Stomach (tissue), 9 donors: Measurements from ENCODE around the gene SLC25A45. TPM values are rescaled to one million over a fixed set of nuclear protein-coding genes. Genes with fewer than 3 reads are reported as not detected.

Experiments
- DNase-seq, 2 donors: peaks; one replicate each; pipeline versions ENCODE4 v3.0.0 to v3.0.0-alpha.2; 2013 to 2019
- H3K27ac ChIP-seq, 5 donors: fragments of 200-600 bp in 4 of 5; sonication (generic) in 4 of 5; one replicate each; pipeline ENCODE4 v1.5.1; 2013 to 2019; ENCODE audit warnings: mild to moderate bottlenecking in 1 of 5, moderate library complexity in 1 of 5
- H3K27me3 ChIP-seq, 3 donors: fragments of 200-600 bp; sonication (generic); one replicate each; pipeline ENCODE4 v1.5.1; 2017 to 2019; ENCODE audit warnings: mixed run types in 1 of 3
- H3K36me3 ChIP-seq, 4 donors: fragments of 200-600 bp; sonication (generic); 1 replicate in 3 of 4; 2 replicates in 1 of 4; pipeline ENCODE4 v1.5.1; 2016 to 2019
- H3K4me1 ChIP-seq, 4 donors: fragments of 200-600 bp; sonication (generic); one replicate each; pipeline ENCODE4 v1.5.1; 2016 to 2019
- H3K4me3 ChIP-seq, 4 donors: fragments of 200-600 bp; sonication (generic) in 3 of 4; one replicate each; pipeline ENCODE4 v1.5.1; 2016 to 2019; ENCODE audit warnings: mild to moderate bottlenecking in 1 of 4
- H3K9me3 ChIP-seq, 4 donors: fragments of 200-600 bp; sonication (generic); one replicate each; pipeline ENCODE4 v1.5.1; 2016 to 2019
- CTCF ChIP-seq, 7 experiments: fragments of 450-650 bp in 4 of 7; fragments of 200-600 bp in 3 of 7; sonication (generic) in 3 of 7; IDR thresholded peaks; one replicate each; pipeline ENCODE4 v1.5.1; 2016 to 2019; ENCODE audit warnings: antibody characterized with exemption in 7 of 7, control low read depth in 2 of 7, mild to moderate bottlenecking in 1 of 7
- EP300 ChIP-seq: sonication (generic); formaldehyde crosslinking; IDR thresholded peaks from one replicate; pipeline ENCODE4 v1.6.1; 2017; ENCODE audit warnings: antibody characterized with exemption
- POLR2A ChIP-seq, 4 donors: fragments of 450-650 bp; IDR thresholded peaks; one replicate each; pipeline ENCODE4 v1.6.1; 2016; ENCODE audit warnings: antibody characterized with exemption in 4 of 4, control low read depth in 2 of 4, mild to moderate bottlenecking in 1 of 4, moderate library complexity in 1 of 4
- POLR2AphosphoS5 ChIP-seq, 3 donors: sonication (generic); formaldehyde crosslinking; IDR thresholded peaks; one replicate each; pipeline ENCODE4 v1.6.1; 2016; ENCODE audit warnings: antibody characterized with exemption in 3 of 3
- WGBS, 5 donors: extraction: QIAGEN DNeasy Blood & Tissue Kit in 3 of 5; methylation state at CpG; one replicate each; pipeline versions ENCODE4 v1.1.5 to v1.1.7; 2013 to 2018; 5-methylcytosine and 5-hydroxymethylcytosine counted together
- intact Hi-C: fragments of 100-400 bp; cut with DNase I; formaldehyde crosslinking; loops from one replicate; pipeline ENCODE4 v1.15.1; 2023; ENCODE audit warnings: low total_unique reads
- polyA plus RNA-seq, 3 donors: library from polyadenylated mRNA; stranded (reverse); fragments of 200-250 nt; gene quantifications; one replicate each; pipeline ENCODE4 v1.2.3, GENCODE V29; 2013
- total RNA-seq, 5 donors: library from RNA; depleted of rRNA; stranded (reverse); fragments of >200 nt; gene quantifications; one replicate each; pipeline versions ENCODE4 v1.1.0 to v1.2.3, GENCODE V29; 2014 to 2016
- donor health status: healthy with polysubstance abuse.
- donor health status: Bipolar disorder and iron deficiency.
- donor health status: healthy.

The SLC25A45 gene
- total and polyA plus RNA-seq, 8 donors, result 1.2 to 101 (median 2.7) TPM

- H3K27me3 ChIP-seq, result no peaks in the 10 kb centered on the region
Measured at GRCh38 chr11:65327021-65327420, 55.4 kb downstream of the SLC25A45 start.

GRCh38 chr11:65325435-65325834, 57.0 kb downstream of the SLC25A45 start:
- Histone ChIP-seq H3K36me3 (peaks cover 20 to 29% (median 24%) of the 10 kb centered on the region in 4 donors), H3K27ac (no peak overlapping the region), H3K4me3 (no peak overlapping the region), H3K9me3 (no peaks in the 10 kb centered on the region), H3K27me3 (no peaks in the 10 kb centered on the region), H3K4me1 (peaks cover 11 to 34% (median 21%) of the 10 kb centered on the region in 4 donors)
- TF ChIP-seq CTCF (IDR thresholded peaks at IDR 0.05), result no peak
- no peak for TF ChIP-seq POLR2AphosphoS5 (IDR thresholded peaks at IDR 0.05)
- TF ChIP-seq POLR2A (IDR thresholded peaks at IDR 0.05), result no peak
- TF ChIP-seq EP300, result no peak
- DNase-seq, result no peak
- intact Hi-C loops, result no loop called here
- WGBS, 5 donors, result 79 to 85% (median 82%) methylated on average over 4 of the region's 4 CpGs

More at GRCh38 chr11:65327021-65327420, 55.4 kb downstream of the SLC25A45 start:
- no peak overlapping the region for H3K4me3 ChIP-seq
- DNase-seq, result no peak
- TF ChIP-seq POLR2AphosphoS5 (IDR thresholded peaks at IDR 0.05) (no peak), POLR2A (IDR thresholded peaks at IDR 0.05) (no peak), EP300 (no peak), CTCF (IDR thresholded peaks at IDR 0.05) (no peak)
- intact Hi-C loops, result no loop called here
- peaks cover 1 to 18% (median 10%) of the 10 kb centered on the region in 4 donors for H3K4me1 ChIP-seq
- no peak overlapping the region for H3K27ac ChIP-seq
- 67 to 82% (median 76%) methylated on average over 8 of the region's 8 CpGs for WGBS, 5 donors
- H3K36me3 ChIP-seq, result peaks cover 4 to 13% (median 9%) of the 10 kb centered on the region in 4 donors
- no peaks in the 10 kb centered on the region for H3K9me3 ChIP-seq

Other genes starting within 250 kb of the SLC25A45 start
- gene SYVN1, start 248.1 kb downstream of the SLC25A45 start, total RNA-seq, result 10 to 100 TPM; 20.0 to 75.3 (median 64.9) TPM
- gene SYVN1, start 248.1 kb downstream of the SLC25A45 start, polyA plus RNA-seq, result 10 to 100 TPM in 2 of 3 donors, 1 to 10 TPM in 1; 7.2 to 18.5 (median 13.4) TPM
- not detected for gene SPDYC, start 212.4 kb downstream of the SLC25A45 start, total RNA-seq
- not detected for gene SPDYC, start 212.4 kb downstream of the SLC25A45 start, polyA plus RNA-seq
- gene CAPN1, start 200.7 kb downstream of the SLC25A45 start, total RNA-seq, result 100 to 1,000 TPM in 3 of 5 donors, 10 to 100 TPM in 2; 79.5 to 325 (median 155) TPM
- gene CAPN1, start 200.7 kb downstream of the SLC25A45 start, polyA plus RNA-seq, result 100 to 1,000 TPM in 2 of 3 donors, 10 to 100 TPM in 1; 96.1 to 234 (median 112) TPM
- gene POLA2, start 120.7 kb downstream of the SLC25A45 start, total RNA-seq, result 10 to 100 TPM in 2 of 5 donors, 1 to 10 TPM in 3; 1.7 to 17.0 (median 5.5) TPM
- 10 to 100 TPM in 2 of 3 donors, 1 to 10 TPM in 1; 8.6 to 11.2 (median 10.3) TPM for gene POLA2, start 120.7 kb downstream of the SLC25A45 start, polyA plus RNA-seq
- gene CDC42EP2, start 67.8 kb downstream of the SLC25A45 start, total RNA-seq, result 10 to 100 TPM in 2 of 5 donors, 1 to 10 TPM in 1, under 1 TPM in 1, not detected in 1; 0.89 to 18.3 (median 8.3) TPM
- 10 to 100 TPM; 13.8 to 22.0 (median 18.4) TPM for gene CDC42EP2, start 67.8 kb downstream of the SLC25A45 start, polyA plus RNA-seq
- gene DPF2, start 48.8 kb downstream of the SLC25A45 start, total RNA-seq, result 10 to 100 TPM; 14.7 to 92.8 (median 35.1) TPM
- gene DPF2, start 48.8 kb downstream of the SLC25A45 start, polyA plus RNA-seq, result 10 to 100 TPM; 14.9 to 22.6 (median 19.6) TPM
- 1 to 10 TPM in 1 of 5 donors, not detected in 4; 4.5 TPM for gene TIGD3, start 27.9 kb downstream of the SLC25A45 start, total RNA-seq
- under 1 TPM in 2 of 3 donors, not detected in 1; 0.25 to 0.44 TPM for gene TIGD3, start 27.9 kb downstream of the SLC25A45 start, polyA plus RNA-seq
- gene FRMD8, start 4.0 kb upstream of the SLC25A45 start, total RNA-seq, result 100 to 1,000 TPM in 3 of 5 donors, 10 to 100 TPM in 1, 1 to 10 TPM in 1; 9.3 to 340 (median 114) TPM
- gene FRMD8, start 4.0 kb upstream of the SLC25A45 start, polyA plus RNA-seq, result 10 to 100 TPM; 11.8 to 16.3 (median 13.6) TPM
- gene NEAT1, start 40.2 kb upstream of the SLC25A45 start, total RNA-seq, result 1,000 to 10,000 TPM in 2 of 5 donors, 100 to 1,000 TPM in 3; 253 to 2,124 (median 789) TPM
- 1,000 to 10,000 TPM in 1 of 3 donors, 100 to 1,000 TPM in 2; 131 to 1,368 (median 157) TPM for gene NEAT1, start 40.2 kb upstream of the SLC25A45 start, polyA plus RNA-seq
- gene MALAT1, start 116.4 kb upstream of the SLC25A45 start, total RNA-seq, result over 10,000 TPM; 11,517 to 39,496 (median 13,707) TPM
- 100 to 1,000 TPM; 124 to 296 (median 126) TPM for gene MALAT1, start 116.4 kb upstream of the SLC25A45 start, polyA plus RNA-seq
- 10 to 100 TPM in 4 of 5 donors, 1 to 10 TPM in 1; 3.5 to 89.0 (median 65.2) TPM for gene SCYL1, start 142.4 kb upstream of the SLC25A45 start, total RNA-seq
- gene SCYL1, start 142.4 kb upstream of the SLC25A45 start, polyA plus RNA-seq, result 10 to 100 TPM; 65.8 to 94.8 (median 86.1) TPM
- 100 to 1,000 TPM in 4 of 5 donors, 10 to 100 TPM in 1; 35.1 to 452 (median 117) TPM for gene LTBP3, start 175.7 kb upstream of the SLC25A45 start, total RNA-seq
- gene LTBP3, start 175.7 kb upstream of the SLC25A45 start, polyA plus RNA-seq, result 10 to 100 TPM; 26.9 to 58.2 (median 28.7) TPM
- 10 to 100 TPM; 17.7 to 99.1 (median 51.9) TPM for gene ZNRD2, start 187.8 kb upstream of the SLC25A45 start, total RNA-seq
- gene ZNRD2, start 187.8 kb upstream of the SLC25A45 start, polyA plus RNA-seq, result 10 to 100 TPM; 49.6 to 56.6 (median 51.8) TPM
- 10 to 100 TPM in 4 of 5 donors, 1 to 10 TPM in 1; 3.9 to 57.8 (median 48.1) TPM for gene FAM89B, start 189.9 kb upstream of the SLC25A45 start, total RNA-seq
- gene FAM89B, start 189.9 kb upstream of the SLC25A45 start, polyA plus RNA-seq, result 10 to 100 TPM; 63.4 to 68.2 (median 65.1) TPM
- 100 to 1,000 TPM in 4 of 5 donors, 10 to 100 TPM in 1; 43.0 to 200 (median 126) TPM for gene EHBP1L1, start 193.4 kb upstream of the SLC25A45 start, total RNA-seq
- 10 to 100 TPM; 28.0 to 67.6 (median 49.2) TPM for gene EHBP1L1, start 193.4 kb upstream of the SLC25A45 start, polyA plus RNA-seq
- gene KCNK7, start 213.2 kb upstream of the SLC25A45 start, total RNA-seq, result 1 to 10 TPM in 1 of 5 donors, under 1 TPM in 1, not detected in 3; 0.58 to 2.6 TPM
- 1 to 10 TPM in 2 of 3 donors, not detected in 1; 3.5 to 5.8 TPM for gene KCNK7, start 213.2 kb upstream of the SLC25A45 start, polyA plus RNA-seq
- 100 to 1,000 TPM in 1 of 5 donors, 10 to 100 TPM in 4; 37.6 to 118 (median 63.6) TPM for gene MAP3K11, start 231.6 kb upstream of the SLC25A45 start, total RNA-seq
- 10 to 100 TPM; 31.0 to 62.9 (median 44.8) TPM for gene MAP3K11, start 231.6 kb upstream of the SLC25A45 start, polyA plus RNA-seq
- 10 to 100 TPM in 4 of 5 donors, 1 to 10 TPM in 1; 9.7 to 76.2 (median 40.3) TPM for gene PCNX3, start 233.1 kb upstream of the SLC25A45 start, total RNA-seq
- 10 to 100 TPM in 1 of 3 donors, 1 to 10 TPM in 2; 4.6 to 11.0 (median 6.8) TPM for gene PCNX3, start 233.1 kb upstream of the SLC25A45 start, polyA plus RNA-seq